C4-2B (cell line): ENCODE results near the gene GNG4.

Experiments used
- ZFX ChIP-seq: fragments of 450-650 bp; IDR thresholded peaks from 2 replicates; pipeline ENCODE4 v1.6.1; 2017
- TF ChIP-seq, protein P1 (sequence below): fragments of 450-650 bp; conservative IDR thresholded peaks from 2 replicates; pipeline ENCODE4 v1.5.1; 2017; ENCODE audit warnings: mild to moderate bottlenecking

DNA sequence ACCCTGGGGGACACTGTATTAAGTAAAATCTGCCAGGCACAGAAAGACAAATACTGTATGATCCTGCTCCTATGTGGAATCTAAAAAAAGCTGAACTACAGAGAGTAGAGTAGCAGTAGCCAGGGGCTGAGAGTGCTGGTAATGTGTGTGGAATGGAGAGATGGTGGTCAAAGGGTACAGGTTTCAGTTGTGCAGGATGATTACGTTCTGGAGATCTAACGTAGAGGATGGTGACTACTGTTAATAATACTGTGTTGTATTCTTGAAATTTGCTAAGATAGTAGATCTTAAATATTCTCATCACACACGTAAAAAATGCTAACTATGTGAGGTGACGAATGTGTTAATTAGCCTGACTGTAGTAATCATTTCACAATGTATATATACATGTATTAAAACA lies 39.8 kb upstream of the GNG4 start:
- TF ChIP-seq, protein P1, sequence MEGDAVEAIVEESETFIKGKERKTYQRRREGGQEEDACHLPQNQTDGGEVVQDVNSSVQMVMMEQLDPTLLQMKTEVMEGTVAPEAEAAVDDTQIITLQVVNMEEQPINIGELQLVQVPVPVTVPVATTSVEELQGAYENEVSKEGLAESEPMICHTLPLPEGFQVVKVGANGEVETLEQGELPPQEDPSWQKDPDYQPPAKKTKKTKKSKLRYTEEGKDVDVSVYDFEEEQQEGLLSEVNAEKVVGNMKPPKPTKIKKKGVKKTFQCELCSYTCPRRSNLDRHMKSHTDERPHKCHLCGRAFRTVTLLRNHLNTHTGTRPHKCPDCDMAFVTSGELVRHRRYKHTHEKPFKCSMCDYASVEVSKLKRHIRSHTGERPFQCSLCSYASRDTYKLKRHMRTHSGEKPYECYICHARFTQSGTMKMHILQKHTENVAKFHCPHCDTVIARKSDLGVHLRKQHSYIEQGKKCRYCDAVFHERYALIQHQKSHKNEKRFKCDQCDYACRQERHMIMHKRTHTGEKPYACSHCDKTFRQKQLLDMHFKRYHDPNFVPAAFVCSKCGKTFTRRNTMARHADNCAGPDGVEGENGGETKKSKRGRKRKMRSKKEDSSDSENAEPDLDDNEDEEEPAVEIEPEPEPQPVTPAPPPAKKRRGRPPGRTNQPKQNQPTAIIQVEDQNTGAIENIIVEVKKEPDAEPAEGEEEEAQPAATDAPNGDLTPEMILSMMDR, result no peak
- no peak for TF ChIP-seq ZFX
